ENCODE results near the gene MDFIC.

DNA sequence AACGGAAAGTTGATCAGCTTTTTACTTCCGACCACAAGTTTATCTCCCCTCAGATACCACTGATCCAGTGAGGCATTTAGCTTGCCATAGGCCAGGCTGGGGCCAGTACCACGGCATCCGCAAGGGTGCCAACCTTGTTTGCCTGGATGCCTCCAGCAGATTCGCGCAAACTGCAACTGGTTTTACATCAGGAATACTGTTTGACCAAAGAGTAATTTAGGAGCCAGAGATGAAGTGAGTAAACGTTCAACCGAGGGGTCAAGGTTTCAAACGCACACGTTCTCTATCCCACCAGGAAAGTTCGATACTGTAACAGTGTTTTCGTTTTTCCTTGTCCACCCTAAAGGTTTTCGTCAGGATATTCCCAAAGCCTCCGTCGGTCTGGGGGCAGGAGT lies 266 bp upstream of the MDFIC start:
- TF ChIP-seq, protein P1, sequence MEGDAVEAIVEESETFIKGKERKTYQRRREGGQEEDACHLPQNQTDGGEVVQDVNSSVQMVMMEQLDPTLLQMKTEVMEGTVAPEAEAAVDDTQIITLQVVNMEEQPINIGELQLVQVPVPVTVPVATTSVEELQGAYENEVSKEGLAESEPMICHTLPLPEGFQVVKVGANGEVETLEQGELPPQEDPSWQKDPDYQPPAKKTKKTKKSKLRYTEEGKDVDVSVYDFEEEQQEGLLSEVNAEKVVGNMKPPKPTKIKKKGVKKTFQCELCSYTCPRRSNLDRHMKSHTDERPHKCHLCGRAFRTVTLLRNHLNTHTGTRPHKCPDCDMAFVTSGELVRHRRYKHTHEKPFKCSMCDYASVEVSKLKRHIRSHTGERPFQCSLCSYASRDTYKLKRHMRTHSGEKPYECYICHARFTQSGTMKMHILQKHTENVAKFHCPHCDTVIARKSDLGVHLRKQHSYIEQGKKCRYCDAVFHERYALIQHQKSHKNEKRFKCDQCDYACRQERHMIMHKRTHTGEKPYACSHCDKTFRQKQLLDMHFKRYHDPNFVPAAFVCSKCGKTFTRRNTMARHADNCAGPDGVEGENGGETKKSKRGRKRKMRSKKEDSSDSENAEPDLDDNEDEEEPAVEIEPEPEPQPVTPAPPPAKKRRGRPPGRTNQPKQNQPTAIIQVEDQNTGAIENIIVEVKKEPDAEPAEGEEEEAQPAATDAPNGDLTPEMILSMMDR (IDR thresholded peaks at IDR 0.05; ENCODE audit: borderline replicate concordance, extremely low read depth, low read length, poor library complexity, severe bottlenecking) = no peak
- no peak for TF ChIP-seq EZH2 (IDR thresholded peaks at IDR 0.05; ENCODE audit: borderline replicate concordance, low read depth, low read length, severe bottlenecking)

All from DND-41 (cell line).